ENCODE measurements around the gene PRDM16. TPM values are rescaled to one million over a fixed set of nuclear protein-coding genes. Genes with fewer than 3 reads are reported as not detected.

Gene PRDM16
- total and polyA plus RNA-seq, 2 of the 8 experiments (the other 6 are each of a cell fraction or from before 2014, with no cell fraction given) = 0.39 to 0.43 TPM

DNA sequence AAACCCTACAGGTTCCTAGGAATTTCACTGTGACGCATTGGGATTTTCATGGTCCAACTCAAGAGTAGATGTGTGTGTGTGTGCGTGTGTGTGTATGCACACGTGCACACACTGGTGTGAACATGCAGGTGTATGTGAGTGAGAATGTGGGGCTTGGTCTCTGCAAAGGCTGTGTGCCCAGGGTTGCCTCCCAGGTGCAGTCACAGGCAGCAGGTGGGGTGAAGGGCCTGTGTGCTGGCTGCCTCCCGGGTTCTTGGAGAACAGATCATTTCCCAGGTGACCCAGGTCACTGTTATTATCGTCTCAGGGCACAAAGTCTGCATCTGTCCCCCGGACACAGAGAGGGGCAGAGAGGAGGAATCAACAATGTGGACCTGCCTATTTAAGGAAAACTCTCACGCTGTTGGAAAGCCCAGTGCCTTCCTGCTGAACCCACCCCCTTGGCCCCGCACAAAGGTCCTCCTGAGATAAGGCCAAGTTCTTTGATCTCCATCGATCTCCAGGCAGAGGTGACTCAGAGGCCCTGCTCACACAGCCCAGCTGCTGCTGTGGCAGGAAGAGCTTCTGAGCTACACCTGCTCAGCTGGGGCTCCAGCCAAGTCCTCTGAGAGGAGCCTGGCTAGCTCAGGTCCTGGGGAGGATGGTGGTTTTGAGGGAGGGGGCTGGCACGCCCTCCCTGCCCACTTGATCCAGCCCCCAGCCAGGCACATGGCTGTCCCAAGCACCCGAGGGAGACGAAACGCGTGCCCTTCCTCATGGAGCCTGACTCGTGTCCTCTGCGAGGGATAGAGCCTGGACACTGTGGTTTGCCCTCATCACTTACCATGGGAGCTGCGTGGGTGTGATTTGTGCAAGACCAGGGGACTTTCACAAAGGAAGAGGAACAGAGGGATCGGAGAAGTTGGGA lies 251.5 kb downstream of the PRDM16 start (continued):
- TF ChIP-seq POU5F1 (IDR thresholded peaks at IDR 0.05; ENCODE audit: low read depth, low read length) = no peak

All from H1 (cell line).